Esophagus muscularis mucosa (tissue), 3 donors: Measurements from ENCODE around the gene CCDC9B.

ENCODE experiments used
- POLR2AphosphoS5 ChIP-seq, 2 donors: sonication (generic); formaldehyde crosslinking; IDR thresholded peaks; one replicate each; pipeline ENCODE4 v1.6.1; 2017; ENCODE audit warnings: antibody characterized with exemption in 2 of 2
- TF ChIP-seq, protein P1 (sequence below), 3 experiments: fragments of 200-600 bp in 2 of 3; fragments of 450-650 bp in 1 of 3; sonication (generic) in 2 of 3; IDR thresholded peaks; one replicate each; pipeline ENCODE4 v1.5.1; 2017 to 2019; ENCODE audit warnings: antibody characterized with exemption in 3 of 3, mild to moderate bottlenecking in 2 of 3, moderate library complexity in 1 of 3

DNA sequence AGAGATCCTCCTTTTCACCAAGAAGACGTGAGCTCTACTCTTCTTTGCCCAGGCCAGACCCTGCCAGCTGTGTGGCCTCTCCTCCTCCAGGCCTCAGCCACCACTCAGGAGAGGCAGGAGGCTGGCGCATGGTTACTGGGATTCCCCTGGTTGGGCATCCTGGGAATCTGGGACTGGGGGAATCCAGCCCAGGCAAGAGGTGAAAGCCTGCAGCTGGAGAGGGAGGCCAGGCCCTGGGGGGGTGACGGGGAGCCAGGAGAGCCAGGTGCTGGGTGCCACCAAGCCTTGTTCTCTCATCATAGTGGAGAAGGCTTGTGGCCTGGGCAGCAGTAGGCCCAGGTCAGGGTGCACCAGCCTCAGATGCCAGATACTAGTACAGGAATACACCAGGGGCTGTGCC is 6.2 kb downstream of the CCDC9B start:
- TF ChIP-seq, protein P1, sequence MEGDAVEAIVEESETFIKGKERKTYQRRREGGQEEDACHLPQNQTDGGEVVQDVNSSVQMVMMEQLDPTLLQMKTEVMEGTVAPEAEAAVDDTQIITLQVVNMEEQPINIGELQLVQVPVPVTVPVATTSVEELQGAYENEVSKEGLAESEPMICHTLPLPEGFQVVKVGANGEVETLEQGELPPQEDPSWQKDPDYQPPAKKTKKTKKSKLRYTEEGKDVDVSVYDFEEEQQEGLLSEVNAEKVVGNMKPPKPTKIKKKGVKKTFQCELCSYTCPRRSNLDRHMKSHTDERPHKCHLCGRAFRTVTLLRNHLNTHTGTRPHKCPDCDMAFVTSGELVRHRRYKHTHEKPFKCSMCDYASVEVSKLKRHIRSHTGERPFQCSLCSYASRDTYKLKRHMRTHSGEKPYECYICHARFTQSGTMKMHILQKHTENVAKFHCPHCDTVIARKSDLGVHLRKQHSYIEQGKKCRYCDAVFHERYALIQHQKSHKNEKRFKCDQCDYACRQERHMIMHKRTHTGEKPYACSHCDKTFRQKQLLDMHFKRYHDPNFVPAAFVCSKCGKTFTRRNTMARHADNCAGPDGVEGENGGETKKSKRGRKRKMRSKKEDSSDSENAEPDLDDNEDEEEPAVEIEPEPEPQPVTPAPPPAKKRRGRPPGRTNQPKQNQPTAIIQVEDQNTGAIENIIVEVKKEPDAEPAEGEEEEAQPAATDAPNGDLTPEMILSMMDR (IDR thresholded peaks at IDR 0.05), result no peak
- TF ChIP-seq POLR2AphosphoS5 (IDR thresholded peaks at IDR 0.05), result no peak
